GM18499 (cell line): Measurements from ENCODE around the gene PDHX.

ENCODE experiments used
- ATAC-seq: cut with Tn5 transposase; IDR thresholded peaks from one replicate; pipeline ENCODE4 v1.9.1; 2021; ENCODE audit warnings: moderate number of reproducible peaks; ENCODE audit not compliant: insufficient read depth, unreplicated experiment

PDHX gene

DNA sequence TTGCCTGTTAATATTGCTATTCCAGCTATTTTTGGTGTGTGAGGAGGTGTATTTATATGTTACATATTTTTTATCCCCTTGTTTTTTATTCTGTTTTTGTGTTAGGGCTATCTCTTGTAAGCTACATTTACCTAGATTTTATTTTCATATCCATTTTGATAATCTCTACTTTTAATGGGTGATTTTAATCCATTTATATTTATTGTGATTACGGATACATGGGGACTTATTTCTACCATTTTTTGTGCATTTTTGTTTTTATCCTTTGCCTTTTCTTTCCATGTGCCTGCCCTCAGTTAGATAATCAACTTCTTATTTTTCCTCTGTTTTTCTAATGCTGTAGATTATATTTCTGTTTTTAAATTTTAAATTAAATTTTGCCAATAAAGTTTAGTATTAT, 28.3 kb downstream of the PDHX start:
- no peak for ATAC-seq

DNA sequence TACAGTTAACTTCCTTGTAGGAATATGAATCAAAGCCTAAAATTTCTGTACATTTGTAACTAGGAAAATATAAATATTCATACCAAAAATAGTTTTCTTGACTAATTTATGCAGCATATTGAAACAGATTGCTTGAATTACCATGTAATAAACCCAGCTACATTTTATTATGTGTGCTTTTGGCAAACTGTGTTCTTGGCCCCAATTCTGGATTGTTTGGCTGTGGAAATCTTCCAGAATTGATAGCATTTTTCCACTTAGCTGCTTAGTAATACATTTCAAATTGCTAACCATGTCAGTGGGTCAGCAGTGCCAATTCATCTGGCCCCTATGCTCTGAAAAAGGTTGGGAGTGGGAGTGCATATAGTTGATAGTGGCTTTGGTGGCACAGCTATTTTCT, 32.3 kb downstream of the PDHX start:
- no peak for ATAC-seq

GRCh38 chr11:34953955-34954354, 37.5 kb downstream of the PDHX start:
- no peak for ATAC-seq

DNA sequence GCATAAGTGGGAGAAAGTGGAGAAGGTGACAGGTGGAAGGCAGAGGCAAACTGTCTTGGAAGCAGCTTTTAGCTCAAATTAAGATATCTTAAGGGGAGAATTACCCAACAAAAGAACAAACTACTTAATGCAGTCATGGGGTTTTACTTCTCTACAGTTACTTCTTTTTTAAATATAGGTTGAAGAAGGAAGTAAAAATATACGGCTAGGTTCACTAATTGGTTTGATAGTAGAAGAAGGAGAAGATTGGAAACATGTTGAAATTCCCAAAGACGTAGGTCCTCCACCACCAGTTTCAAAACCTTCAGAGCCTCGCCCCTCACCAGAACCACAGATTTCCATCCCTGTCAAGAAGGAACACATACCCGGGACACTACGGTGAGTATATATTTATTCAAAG, 40.8 kb downstream of the PDHX start:
- ATAC-seq = no peak

DNA sequence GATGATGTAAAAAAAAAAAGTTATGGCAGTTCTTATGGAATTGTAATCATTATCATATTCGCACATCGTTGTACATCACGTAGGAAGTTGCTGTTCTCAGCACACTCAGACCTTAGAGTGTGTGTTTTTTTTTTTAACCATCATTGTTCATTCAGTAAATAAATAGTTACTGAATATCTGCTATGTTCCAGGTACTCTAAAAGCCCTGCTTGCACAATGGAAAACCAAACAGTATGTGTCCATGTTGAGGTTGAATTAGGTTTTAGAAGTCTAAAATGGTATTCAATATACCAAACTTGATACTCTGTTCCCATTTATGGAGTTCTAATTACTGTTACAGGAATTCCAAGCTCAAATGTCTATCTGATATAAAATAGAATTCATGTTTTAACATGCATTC, 41.2 kb downstream of the PDHX start:
- no peak for ATAC-seq

DNA sequence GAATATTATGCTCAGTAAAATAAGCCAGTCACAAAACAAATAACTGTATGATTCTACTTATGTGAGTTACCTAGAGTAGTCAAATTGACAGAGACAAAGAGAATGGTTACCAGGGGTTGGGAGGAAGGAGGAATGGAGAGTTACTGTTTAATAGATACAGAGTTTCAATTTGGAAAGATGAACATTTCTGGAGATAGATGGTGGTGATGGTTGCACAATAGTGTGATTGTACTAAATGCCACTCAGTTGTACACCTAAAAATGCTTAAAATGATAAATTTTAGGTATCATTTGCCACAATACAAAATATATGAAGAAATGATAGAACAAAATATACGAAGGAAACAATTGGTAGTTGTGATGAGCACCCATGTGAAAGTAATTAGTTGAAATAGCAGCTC, 43.4 kb downstream of the PDHX start:
- ATAC-seq = no peak

DNA sequence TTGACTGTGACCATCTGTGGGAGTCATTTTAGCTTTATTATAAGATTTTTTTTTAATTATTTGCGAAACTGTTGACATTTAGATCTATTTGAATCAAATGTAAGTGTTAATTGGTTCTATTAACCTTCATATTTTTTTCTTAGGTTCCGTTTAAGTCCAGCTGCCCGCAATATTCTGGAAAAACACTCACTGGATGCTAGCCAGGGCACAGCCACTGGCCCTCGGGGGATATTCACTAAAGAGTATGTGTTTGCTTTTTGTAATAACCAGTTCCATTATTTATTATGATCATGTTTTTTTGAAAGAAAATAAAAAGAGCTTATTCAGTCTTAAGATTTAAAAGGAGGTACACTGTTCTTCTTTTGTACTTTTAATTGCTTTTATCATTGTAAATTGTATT, 43.9 kb downstream of the PDHX start:
- no peak for ATAC-seq

GRCh38 chr11:34962034-34962433, 45.6 kb downstream of the PDHX start:
- ATAC-seq = no peak

DNA sequence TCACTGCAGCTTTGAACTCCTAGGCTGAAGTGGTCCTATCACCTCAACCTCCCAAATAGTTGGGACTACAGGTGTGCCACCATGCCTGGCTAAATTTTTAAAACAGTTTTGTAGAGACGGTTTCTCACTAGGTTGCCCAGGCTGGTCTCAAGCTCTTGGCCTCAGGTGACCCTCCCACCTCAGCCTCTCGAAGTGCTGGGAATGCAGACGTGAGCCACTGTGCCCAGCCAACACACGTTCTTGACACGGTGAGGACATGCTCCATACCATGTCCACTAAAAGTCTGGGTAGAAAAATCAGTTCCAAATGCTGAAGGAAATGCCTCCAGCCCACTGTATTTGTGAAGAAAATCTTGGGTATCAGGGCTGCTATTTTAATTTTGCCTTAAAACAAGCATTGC, 46.9 kb downstream of the PDHX start:
- ATAC-seq = no peak

GRCh38 chr11:34964610-34965331, 48.4 kb downstream of the PDHX start:
- ATAC-seq = no peak

DNA sequence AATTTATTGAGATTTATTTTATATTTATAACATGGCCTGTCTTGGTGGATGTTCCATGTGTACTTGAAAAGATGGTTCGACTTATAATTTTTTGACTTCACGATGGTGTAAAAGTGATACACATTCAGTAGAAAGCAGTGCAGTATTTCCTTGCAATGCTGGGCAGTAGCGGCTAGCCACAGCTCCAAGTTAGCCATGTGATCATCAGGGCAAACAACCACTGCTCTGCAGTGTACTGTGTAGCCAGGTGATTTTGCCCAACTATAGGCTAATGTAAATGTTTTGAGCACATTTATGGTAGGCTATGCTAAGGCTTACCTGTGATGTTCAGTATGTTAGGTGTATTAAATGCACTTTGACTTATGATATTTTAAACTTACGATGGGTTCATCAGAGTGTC, 52.4 kb downstream of the PDHX start:
- ATAC-seq = no peak

GRCh38 chr11:34970033-34970432, 53.6 kb downstream of the PDHX start:
- no peak for ATAC-seq

- ATAC-seq = no peak
These were observed 54.1 kb downstream of the PDHX start for GRCh38 chr11:34970480-34970879.

DNA sequence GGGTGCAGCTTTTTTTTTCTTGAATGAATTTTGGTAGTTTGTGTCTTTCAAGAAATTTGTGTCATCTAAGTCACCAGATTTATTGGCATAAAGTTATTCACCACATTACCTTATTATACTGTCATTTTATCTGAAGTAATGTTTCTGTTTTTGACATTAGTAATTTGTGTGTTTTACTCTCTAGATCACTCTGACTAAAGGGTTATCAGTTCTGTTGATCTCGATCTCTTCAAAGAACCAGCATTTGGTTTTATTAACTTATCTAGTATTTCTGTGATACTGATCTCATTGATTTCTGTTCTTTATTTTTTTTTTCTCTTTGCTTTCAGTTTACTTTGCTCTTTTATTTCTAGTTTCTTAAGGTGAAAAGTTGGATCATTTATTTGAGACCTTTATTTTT, 55.5 kb downstream of the PDHX start:
- ATAC-seq = no peak

DNA sequence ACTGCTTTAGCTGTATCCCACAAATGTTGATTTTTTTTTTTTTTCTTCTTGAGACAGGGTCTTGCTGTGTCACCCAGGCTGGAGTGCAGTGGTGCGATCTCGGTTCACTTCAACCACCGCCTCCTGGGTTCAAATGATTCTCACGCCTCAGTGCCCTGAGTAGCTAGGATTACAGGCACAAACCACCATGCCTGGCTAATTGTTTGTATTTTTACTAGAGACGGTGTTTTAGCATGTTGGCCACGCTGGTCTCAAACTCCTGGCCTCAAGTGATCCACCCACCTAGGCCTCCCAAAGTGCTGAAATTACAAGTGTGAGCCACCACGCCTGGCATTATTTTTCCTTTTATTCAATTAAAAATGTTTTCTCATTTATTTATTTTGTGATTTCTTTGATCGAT, 55.9 kb downstream of the PDHX start:
- no peak for ATAC-seq

DNA sequence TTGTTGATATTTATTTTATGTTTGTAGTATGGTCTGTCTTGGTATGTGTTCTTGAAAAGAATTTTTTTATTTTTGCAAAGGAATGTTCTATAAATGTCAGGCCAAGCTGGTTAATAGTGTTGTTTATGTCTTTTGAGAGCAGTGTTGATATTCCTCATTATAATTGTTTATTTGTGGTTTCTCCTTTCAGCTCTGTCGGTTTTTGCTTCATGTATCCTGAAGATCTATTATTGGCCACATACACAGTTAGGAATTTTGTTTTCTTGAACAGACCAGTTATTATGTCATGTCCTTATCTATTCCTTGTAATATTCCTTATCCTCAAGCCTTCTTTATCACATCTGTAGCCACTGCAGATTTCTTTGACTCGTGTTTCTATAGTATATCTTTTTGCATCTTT, 56.5 kb downstream of the PDHX start:
- no peak for ATAC-seq

- no peak for ATAC-seq
These were observed 59.1 kb downstream of the PDHX start for GRCh38 chr11:34975482-34975881.

- ATAC-seq = no peak
These were observed 60.2 kb downstream of the PDHX start for GRCh38 chr11:34976496-34977088.

DNA sequence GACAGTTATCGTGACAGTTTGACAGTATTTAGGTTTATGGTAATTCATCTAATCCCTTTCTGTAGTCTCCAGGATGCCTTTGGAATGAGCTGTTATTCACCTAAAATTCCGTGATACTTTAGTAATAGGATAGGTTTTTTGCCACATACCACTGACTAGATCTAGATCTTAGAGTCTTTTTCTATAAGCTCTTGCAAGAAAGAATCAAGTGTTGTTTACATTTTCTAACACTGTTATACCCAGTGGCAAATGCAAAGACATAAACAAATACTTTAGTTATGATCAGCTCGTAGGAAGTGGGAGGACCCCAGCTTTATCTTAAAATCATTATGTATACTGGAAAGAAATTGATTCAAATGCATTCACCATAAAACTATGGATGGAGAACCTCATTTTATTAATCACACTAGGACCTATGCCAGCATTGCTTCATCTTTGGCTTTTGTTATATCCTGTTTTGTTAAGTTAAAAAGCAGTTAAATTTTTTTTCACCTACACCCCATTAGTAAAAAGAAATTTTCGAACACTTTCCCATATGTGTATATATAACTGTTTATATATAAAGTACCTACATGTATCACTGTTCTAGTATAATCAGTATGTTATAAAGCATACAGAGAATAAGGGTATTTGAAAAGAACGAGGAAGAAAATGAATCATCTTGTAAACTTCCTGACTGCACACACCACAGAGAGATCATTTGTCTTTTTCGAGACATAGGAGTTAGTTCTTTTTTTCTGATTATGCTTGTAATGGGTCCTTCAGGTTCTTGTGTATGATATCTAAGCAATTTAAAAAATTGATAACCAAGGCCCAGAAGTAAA, 60.9 kb downstream of the PDHX start:
- ATAC-seq = no peak

DNA sequence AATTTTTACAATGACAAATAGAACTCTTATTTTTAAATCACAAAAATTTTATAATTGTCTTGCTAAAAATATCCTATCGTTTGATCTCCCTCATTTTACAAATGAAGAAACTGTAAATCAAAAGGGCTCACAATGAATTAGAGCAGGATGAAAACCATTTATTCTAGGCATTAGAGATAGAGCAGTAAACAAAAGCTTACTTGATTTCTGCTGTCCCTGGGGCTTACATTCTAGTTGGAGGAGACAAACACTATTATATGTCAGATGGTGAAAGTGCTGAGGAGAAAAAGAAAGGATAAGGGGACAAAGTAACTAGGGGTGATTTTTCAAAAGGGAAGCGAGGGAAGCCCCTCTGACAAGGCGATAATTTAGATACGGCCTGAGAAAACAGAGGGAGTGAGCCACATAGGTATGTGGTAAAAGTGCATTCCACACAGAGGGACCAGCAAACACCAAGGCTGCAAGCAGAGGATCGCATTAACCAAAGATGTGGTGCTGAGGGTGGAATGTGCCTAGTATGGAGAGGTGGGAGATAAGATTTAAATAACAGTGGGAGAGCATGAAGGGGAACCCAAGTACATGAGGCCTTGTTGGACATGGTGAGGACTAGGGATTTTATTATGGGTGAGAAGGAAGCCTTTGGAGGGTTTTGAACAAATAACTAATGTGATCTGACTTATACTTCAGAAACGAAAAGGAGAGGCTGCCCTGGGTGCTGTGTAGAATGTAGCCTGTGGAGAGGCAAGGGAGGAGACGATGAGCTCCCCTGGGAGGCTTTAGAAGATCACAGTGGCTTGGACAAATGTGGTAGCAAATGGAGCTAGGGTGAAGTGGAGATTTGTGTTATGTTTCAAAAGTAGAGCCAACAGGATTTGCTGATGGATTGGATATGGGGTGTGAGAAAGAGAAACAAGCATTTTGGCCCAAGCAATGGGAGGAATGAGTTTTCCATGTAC, 62.1 kb downstream of the PDHX start:
- ATAC-seq = no peak
